Activated T-cell treated with anti-CD3 and anti-CD28 coated beads, Interleukin-2, amount 50 U/mL, for 4 hours (primary cell): ENCODE measurements around the gene FOXP4. TPM values are rescaled to one million over a fixed set of nuclear protein-coding genes. Genes with fewer than 3 reads are reported as not detected.

Experiments used
- ATAC-seq, 2 donors: fragments of 200-7000 bp; cut with Tn5 transposase; one replicate each; pipeline ENCODE4 v1.10.0; 2021
- DNase-seq: peaks from one replicate; pipeline ENCODE4 v3.0.0-alpha.2; 2020
- H3K27me3 Mint-ChIP-seq: one replicate; pipeline ENCODE4 v1.8.0; 2021; ENCODE audit warnings: low read depth, mixed read lengths
- H3K36me3 Mint-ChIP-seq: one replicate; pipeline ENCODE4 v1.8.0; 2022; ENCODE audit warnings: mixed read lengths; ENCODE audit not compliant: insufficient read depth
- H3K4me1 Mint-ChIP-seq: one replicate; pipeline ENCODE4 v1.8.0; 2021; ENCODE audit warnings: low read depth, mixed read lengths
- H3K4me3 Mint-ChIP-seq: one replicate; pipeline ENCODE4 v1.8.0; 2021; ENCODE audit warnings: mild to moderate bottlenecking, moderate library complexity, mixed read lengths
- H3K9me3 Mint-ChIP-seq: one replicate; pipeline ENCODE4 v1.8.0; 2021; ENCODE audit warnings: mixed read lengths
- total RNA-seq, 3 donors: library from RNA; stranded (reverse); gene quantifications; one replicate each; pipeline ENCODE4 v1.2.1, GENCODE V29; 2021

Gene FOXP4
- total RNA-seq, 3 donors from 2014 or later = 23.0 to 38.6 (median 28.2) TPM

- Mint-ChIP-seq H3K9me3 (no peaks in the 10 kb centered on the region), H3K4me1 (no peaks in the 10 kb centered on the region), H3K4me3 (no peak overlapping the region), H3K27me3 (no peaks in the 10 kb centered on the region), H3K36me3 (peaks cover 11% of the 10 kb centered on the region)
- ATAC-seq (no peak), DNase-seq (no peak)
Observed at GRCh38 chr6:41586252-41587007, 40.2 kb downstream of the FOXP4 start.

- no peak for ATAC-seq
- Mint-ChIP-seq H3K36me3 (peaks cover 11% of the 10 kb centered on the region), H3K27me3 (no peaks in the 10 kb centered on the region), H3K4me1 (no peaks in the 10 kb centered on the region), H3K4me3 (no peak overlapping the region), H3K9me3 (no peaks in the 10 kb centered on the region)
- DNase-seq = no peak
Observed at GRCh38 chr6:41587131-41587879, 41.1 kb downstream of the FOXP4 start.

- no peaks in the 10 kb centered on the region for H3K27me3 Mint-ChIP-seq
- peaks cover 16% of the 10 kb centered on the region for H3K36me3 Mint-ChIP-seq
- H3K9me3 Mint-ChIP-seq = no peaks in the 10 kb centered on the region
- DNase-seq (no peak), ATAC-seq (no peak)
- H3K4me3 Mint-ChIP-seq = no peak overlapping the region
- H3K4me1 Mint-ChIP-seq = no peaks in the 10 kb centered on the region
Observed at GRCh38 chr6:41588111-41588510, 41.9 kb downstream of the FOXP4 start.

GRCh38 chr6:41589223-41589622, 43.0 kb downstream of the FOXP4 start:
- no peak for ATAC-seq

GRCh38 chr6:41589636-41590622, 43.7 kb downstream of the FOXP4 start:
- no peak for ATAC-seq
- Mint-ChIP-seq H3K27me3 (no peaks in the 10 kb centered on the region), H3K4me3 (no peak overlapping the region), H3K36me3 (peaks cover 16% of the 10 kb centered on the region), H3K9me3 (no peaks in the 10 kb centered on the region), H3K4me1 (no peaks in the 10 kb centered on the region)
- no peak for DNase-seq

More at GRCh38 chr6:41589223-41589622, 43.0 kb downstream of the FOXP4 start:
- Mint-ChIP-seq H3K36me3 (peaks cover 16% of the 10 kb centered on the region), H3K4me3 (no peak overlapping the region), H3K9me3 (no peaks in the 10 kb centered on the region), H3K27me3 (no peaks in the 10 kb centered on the region), H3K4me1 (no peaks in the 10 kb centered on the region)
- no peak for DNase-seq

- ATAC-seq = no peak
- H3K27me3 Mint-ChIP-seq = no peaks in the 10 kb centered on the region
- no peaks in the 10 kb centered on the region for H3K9me3 Mint-ChIP-seq
- H3K4me3 Mint-ChIP-seq = no peak overlapping the region
- H3K36me3 Mint-ChIP-seq = peaks cover 16% of the 10 kb centered on the region
- no peaks in the 10 kb centered on the region for H3K4me1 Mint-ChIP-seq
- no peak for DNase-seq
Observed at GRCh38 chr6:41591122-41591521, 44.9 kb downstream of the FOXP4 start.

- peaks cover 23% of the 10 kb centered on the region for H3K36me3 Mint-ChIP-seq
- DNase-seq (peak; percentile 81), ATAC-seq (peak; percentile 79 to 81)
- no peaks in the 10 kb centered on the region for H3K27me3 Mint-ChIP-seq
- no peak overlapping the region for H3K4me3 Mint-ChIP-seq
- no peaks in the 10 kb centered on the region for H3K9me3 Mint-ChIP-seq
- no peaks in the 10 kb centered on the region for H3K4me1 Mint-ChIP-seq
Observed at GRCh38 chr6:41591859-41592502, 45.8 kb downstream of the FOXP4 start.

- H3K36me3 Mint-ChIP-seq = peaks cover 21% of the 10 kb centered on the region
- ATAC-seq = no peak
- DNase-seq = no peak
- H3K27me3 Mint-ChIP-seq = no peaks in the 10 kb centered on the region
- H3K4me3 Mint-ChIP-seq = no peak overlapping the region
- no peaks in the 10 kb centered on the region for H3K9me3 Mint-ChIP-seq
- H3K4me1 Mint-ChIP-seq = no peaks in the 10 kb centered on the region
Observed at GRCh38 chr6:41593406-41593805, 47.2 kb downstream of the FOXP4 start.

- Mint-ChIP-seq H3K27me3 (no peaks in the 10 kb centered on the region), H3K4me1 (no peaks in the 10 kb centered on the region)
- no peak for DNase-seq
Observed at GRCh38 chr6:41593839-41594238, 47.7 kb downstream of the FOXP4 start.

GRCh38 chr6:41594326-41594725, 48.1 kb downstream of the FOXP4 start:
- ATAC-seq (no peak), DNase-seq (no peak)
- no peak overlapping the region for H3K4me3 Mint-ChIP-seq
- H3K27me3 Mint-ChIP-seq = no peaks in the 10 kb centered on the region
- H3K36me3 Mint-ChIP-seq = peaks cover 17% of the 10 kb centered on the region
- no peaks in the 10 kb centered on the region for H3K9me3 Mint-ChIP-seq
- H3K4me1 Mint-ChIP-seq = no peaks in the 10 kb centered on the region

More at GRCh38 chr6:41593839-41594238, 47.7 kb downstream of the FOXP4 start:
- Mint-ChIP-seq H3K9me3 (no peaks in the 10 kb centered on the region), H3K36me3 (peaks cover 17% of the 10 kb centered on the region), H3K4me3 (no peak overlapping the region)
- no peak for ATAC-seq

GRCh38 chr6:41594766-41595165, 48.6 kb downstream of the FOXP4 start:
- Mint-ChIP-seq H3K9me3 (no peaks in the 10 kb centered on the region), H3K4me1 (no peaks in the 10 kb centered on the region), H3K36me3 (peaks cover 17% of the 10 kb centered on the region), H3K4me3 (no peak overlapping the region), H3K27me3 (no peaks in the 10 kb centered on the region)
- ATAC-seq (no peak), DNase-seq (no peak)

GRCh38 chr6:41595166-41595565, 49.0 kb downstream of the FOXP4 start:
- H3K4me1 Mint-ChIP-seq = no peaks in the 10 kb centered on the region
- no peak overlapping the region for H3K4me3 Mint-ChIP-seq
- no peaks in the 10 kb centered on the region for H3K27me3 Mint-ChIP-seq
- DNase-seq (no peak), ATAC-seq (no peak)
- peaks cover 17% of the 10 kb centered on the region for H3K36me3 Mint-ChIP-seq
- no peaks in the 10 kb centered on the region for H3K9me3 Mint-ChIP-seq

GRCh38 chr6:41596096-41596685, 50.0 kb downstream of the FOXP4 start:
- ATAC-seq (no peak), DNase-seq (no peak)
- Mint-ChIP-seq H3K27me3 (no peaks in the 10 kb centered on the region), H3K4me3 (no peak overlapping the region), H3K9me3 (no peaks in the 10 kb centered on the region), H3K36me3 (peaks cover 13% of the 10 kb centered on the region), H3K4me1 (no peaks in the 10 kb centered on the region)
